GM21390 (cell line): Measurements from ENCODE around the gene ABLIM2.

Experiments
- ATAC-seq: cut with Tn5 transposase; IDR thresholded peaks from one replicate; pipeline ENCODE4 v1.9.1; 2021; ENCODE audit not compliant: unreplicated experiment

The ABLIM2 gene

GRCh38 chr4:8032381-8032780, 126.2 kb downstream of the ABLIM2 start:
- no peak for ATAC-seq

DNA sequence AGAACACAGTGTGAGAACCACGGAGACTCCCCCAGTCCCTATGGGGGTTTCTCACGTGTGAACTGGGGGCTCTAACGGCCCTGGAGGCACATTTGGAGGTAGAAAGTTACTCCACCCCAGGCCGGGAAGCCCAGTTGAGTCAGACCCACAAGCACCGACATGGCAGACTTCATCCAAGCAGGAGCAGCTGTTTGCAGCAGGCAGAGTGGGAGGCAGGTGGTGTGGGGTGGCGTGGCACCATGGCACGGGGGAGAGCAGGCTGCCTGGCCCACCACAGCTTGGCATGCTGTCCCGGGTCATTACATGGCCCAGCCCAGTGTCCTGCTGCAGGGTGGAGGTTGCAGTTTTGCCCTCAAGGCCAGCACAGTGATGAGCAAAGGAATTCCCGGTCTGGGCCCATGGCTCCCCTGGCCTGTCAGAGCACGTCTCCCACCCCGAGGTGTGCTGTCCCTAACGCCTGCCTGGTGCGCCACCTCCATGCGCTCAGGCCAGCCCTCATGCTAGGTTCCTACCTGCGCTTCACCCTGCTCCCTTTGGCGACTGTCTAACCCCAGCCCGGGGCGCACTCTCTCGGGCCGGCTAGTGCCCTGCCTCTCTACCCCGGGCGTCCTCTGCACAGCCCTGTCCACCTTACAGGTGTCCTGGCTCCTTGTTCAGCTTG, 128.4 kb downstream of the ABLIM2 start:
- no peak for ATAC-seq

GRCh38 chr4:8029689-8030088, 128.9 kb downstream of the ABLIM2 start:
- ATAC-seq = no peak

GRCh38 chr4:8028884-8029568, 129.6 kb downstream of the ABLIM2 start:
- ATAC-seq = no peak

- ATAC-seq = no peak
Measured at GRCh38 chr4:8028368-8028767, 130.2 kb downstream of the ABLIM2 start.

DNA sequence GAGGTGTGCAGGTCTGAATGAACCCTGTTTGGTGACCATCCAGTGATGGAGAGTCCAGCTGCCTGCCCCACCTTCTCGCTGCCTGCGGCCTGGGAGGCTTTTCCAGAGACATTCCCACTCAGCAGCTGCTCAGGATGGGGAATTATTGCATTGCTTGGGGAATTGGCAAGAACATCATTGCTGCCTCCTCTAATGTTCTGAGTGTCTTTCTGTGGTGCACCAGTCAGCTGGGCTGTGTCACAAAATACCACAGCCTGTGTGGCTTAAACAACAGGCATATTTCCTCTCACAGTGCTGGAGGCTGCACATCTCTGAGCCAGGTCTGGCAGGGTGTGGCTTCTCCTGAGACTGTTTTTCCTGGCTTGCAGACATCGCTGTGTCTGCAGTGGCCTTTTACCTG, 132.2 kb downstream of the ABLIM2 start:
- no peak for ATAC-seq

- no peak for ATAC-seq
Measured at GRCh38 chr4:8025668-8026067, 132.9 kb downstream of the ABLIM2 start.

GRCh38 chr4:8024073-8024786, 134.4 kb downstream of the ABLIM2 start:
- no peak for ATAC-seq

DNA sequence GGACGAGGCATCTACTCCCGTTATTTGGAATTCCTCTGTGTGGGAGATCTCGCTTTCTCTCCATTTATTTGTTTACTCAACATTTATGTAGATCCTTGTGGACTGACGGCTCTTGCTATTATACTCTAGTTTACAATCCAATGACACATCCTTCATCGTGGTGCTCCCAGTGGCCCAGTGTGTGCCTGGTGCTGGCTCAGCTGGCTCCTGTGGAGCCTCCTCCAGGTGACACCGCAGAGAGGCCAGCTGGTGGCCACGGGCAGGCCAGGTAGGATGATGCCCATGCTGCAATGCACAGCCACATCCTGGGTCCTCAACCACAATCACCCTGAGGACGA, 134.9 kb downstream of the ABLIM2 start:
- ATAC-seq = no peak

DNA sequence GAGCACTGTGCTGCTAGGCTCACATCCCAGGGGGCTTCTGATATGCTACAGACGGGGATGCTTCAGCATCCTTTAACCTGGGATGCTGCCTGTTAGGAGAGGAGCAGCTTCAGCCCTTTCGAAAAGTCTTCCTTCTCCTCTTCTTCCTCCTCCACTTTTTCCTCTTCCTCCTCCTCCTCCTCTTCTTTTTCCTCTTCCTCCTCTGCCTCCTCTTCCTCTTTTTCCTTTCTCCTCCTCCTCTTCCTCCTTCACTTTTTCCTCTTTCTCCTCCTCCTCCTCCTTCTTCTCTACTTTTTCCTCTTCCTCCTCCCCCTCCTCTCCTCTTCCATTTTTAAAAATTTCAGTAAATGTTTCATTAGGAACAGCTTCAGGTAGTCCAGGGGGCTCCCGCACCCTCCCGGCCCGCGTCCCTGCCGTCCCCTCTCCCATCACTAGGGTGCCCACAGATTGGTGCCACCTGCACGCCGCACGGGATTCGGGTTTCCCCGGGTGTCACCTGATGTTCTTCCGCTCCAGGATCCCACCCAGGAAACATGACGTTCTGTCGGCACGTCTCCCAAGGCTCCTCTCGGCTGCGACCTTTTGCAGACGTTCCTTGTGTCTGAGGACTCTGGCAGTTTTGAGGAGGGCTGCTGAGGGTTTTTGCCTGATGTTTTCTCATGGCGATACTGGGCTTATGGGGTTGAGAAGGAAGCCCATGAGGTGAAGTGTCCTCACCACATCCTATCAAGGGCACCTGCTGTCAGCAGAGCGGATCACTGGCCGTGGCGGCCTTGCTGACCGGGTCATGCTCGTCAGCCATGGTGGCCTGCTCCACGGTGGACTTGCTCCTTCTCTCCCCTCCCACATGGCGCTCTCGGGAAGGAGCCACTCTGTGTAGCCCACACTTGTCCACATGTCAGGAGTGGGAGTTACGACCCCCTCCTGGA, 135.6 kb downstream of the ABLIM2 start:
- ATAC-seq = no peak

GRCh38 chr4:8021796-8022195, 136.8 kb downstream of the ABLIM2 start:
- no peak for ATAC-seq

DNA sequence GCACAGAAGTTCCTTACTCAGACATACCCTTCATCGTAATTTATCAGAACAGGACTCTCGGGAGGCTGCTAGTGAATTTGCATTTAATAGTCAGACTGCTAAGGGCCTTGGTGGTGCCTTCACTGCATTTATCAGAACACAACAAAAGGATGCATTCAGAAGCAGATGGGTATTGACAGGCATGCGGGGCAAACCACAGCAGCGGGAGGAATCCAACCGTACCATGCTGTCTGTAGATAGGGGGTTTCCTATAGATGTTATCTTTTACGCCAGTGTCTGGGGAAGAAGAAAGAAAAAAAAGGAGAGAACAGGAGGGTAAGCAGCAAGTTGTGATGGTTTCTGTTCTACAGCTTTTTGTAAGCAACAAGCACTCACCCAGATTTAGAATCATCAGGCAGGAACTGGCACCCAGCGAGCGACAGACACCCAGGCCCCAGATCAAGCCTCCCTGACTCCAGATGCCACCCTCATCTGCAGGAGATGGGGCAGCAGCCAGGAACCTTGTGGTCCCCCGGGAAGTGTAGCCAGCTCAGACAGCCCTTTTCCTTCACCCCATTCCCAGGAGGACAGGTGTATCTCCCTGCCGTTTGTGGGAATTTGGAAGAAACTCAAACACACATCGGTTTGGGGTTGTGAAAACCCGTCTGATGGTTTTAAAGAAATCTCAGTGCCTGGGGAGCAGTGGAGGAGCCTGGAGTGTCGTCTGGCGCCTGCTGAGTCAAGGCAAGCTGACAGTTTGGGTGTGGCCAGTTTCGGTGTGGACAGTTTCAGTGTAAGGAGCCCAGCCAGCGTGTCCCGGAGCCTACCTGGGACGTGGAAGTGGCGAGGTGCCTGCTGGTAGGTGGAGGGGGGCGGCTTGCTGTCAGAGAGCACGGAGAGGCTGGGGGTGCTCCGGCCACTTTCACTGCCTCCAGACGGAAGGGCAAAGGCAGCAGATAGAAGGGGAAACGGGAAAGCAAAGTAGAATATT, 138.9 kb downstream of the ABLIM2 start:
- ATAC-seq = no peak

GRCh38 chr4:8016527-8016926, 142.1 kb downstream of the ABLIM2 start:
- ATAC-seq = no peak

DNA sequence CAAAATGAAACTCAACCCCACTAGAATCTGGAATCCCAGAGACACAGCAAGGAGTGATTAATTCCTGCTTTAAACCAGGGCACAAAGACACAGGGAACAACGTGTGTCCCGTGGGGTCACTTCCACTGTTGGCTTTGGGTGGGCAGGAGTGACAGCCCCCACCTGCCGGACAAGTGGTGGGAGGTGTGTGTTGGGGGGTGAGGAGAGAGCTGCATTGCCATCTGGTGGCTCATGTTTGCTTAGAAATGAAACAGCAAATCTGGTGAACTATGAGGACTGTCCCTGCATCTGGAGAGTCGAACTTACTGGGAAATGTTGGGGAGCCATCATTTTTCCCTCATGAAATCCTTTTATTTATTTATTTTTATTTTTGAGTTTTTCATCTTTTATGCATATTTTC, 143.1 kb downstream of the ABLIM2 start:
- ATAC-seq = no peak

DNA sequence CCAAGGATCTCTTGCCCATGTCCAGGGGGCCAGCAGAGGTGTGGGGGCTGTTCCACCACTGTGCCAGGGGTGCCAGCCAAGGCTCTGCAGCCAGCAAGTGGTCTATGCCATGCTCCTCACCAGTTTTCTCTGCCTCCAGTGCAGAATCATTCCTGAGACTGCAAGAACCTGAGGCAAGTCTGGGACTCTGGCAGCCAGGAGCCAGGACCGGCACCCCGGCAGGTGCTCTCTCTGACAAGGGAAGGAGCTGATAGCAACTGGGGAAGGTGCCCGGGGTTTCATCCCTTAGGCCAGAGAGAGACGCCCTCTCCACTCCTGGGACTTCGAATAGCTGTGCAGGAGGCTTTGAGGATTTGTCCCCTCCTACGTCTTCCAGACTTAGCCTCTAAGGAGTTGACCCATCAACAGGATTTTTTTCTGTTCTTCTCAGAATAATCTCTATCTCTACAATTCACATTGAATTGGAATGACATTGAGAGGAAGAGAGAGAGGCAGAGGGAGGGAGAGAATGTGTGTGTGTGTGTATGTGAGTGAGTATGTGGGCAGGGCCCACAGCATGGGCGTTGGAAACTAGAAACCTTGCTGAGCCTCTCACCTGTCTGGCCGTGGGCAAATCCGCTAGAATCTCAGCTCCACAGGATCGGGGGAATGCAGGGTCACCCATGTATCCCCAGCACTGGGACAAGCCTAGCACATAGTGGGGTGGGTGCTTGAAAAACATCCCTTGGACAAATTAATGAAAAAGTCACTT, 144.5 kb downstream of the ABLIM2 start:
- ATAC-seq = no peak

- no peak for ATAC-seq
Measured at GRCh38 chr4:8012517-8012916, 146.1 kb downstream of the ABLIM2 start.

DNA sequence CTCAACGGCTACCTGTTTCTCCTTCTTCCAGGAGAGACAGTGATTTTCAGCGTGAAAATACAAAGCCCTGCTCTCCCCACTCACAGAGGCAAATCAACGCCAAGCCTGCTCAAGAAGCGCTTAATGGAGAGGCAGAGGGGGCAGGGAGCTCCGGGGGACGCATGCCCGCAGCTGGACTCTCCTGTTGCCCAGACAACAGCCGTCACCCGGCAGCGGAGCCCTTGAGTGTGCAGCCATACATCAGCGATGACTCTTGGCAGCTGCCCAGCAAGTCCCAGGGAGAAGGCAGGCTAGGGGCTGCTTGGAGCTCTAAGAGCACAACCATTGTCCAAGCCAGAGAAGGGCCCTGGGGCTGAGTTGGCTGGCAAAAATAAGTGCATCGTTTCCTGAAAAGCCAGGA, 148.0 kb downstream of the ABLIM2 start:
- no peak for ATAC-seq

GRCh38 chr4:8009710-8010511, 148.7 kb downstream of the ABLIM2 start:
- no peak for ATAC-seq

- no peak for ATAC-seq
Measured at GRCh38 chr4:8009097-8009496, 149.5 kb downstream of the ABLIM2 start.
